Motor neuron (in vitro differentiated cells): ENCODE measurements around the gene HOXB6. TPM values are rescaled to one million over a fixed set of nuclear protein-coding genes. Genes with fewer than 3 reads are reported as not detected.
A peak's percentile ranks its signal among the peaks of the same experiment; 100 is the strongest.

Source experiments
- ATAC-seq, 8 experiments: fragments of 200-7000 bp; cut with Tn5 transposase; replicated peaks in 6 of 8; 2 replicates each; pipeline ENCODE4 v1.8.0; 2021; ENCODE audit warnings: mild to moderate bottlenecking in 8 of 8, moderate library complexity in 8 of 8
- H3K27ac ChIP-seq, 2 donors: fragments of 250-450 bp; sonication (Bioruptor Pico); 2 replicates each; pipeline ENCODE4 v1.9.0; 2021; ENCODE audit warnings: antibody characterized with exemption in 2 of 2, mild to moderate bottlenecking in 2 of 2, moderate library complexity in 1 of 2
- H3K4me1 ChIP-seq, 2 donors: fragments of 250-450 bp; sonication (Bioruptor Pico); replicated peaks in 1 of 2; 2 replicates each; pipeline ENCODE4 v1.6.1; 2021; ENCODE audit warnings: antibody characterized with exemption in 2 of 2, mild to moderate bottlenecking in 2 of 2, moderate library complexity in 1 of 2
- H3K4me3 ChIP-seq, 5 donors: fragments of 250-450 bp; sonication (Bioruptor Pico); 2 replicates each; pipeline ENCODE4 v1.9.0; 2021; ENCODE audit warnings: antibody characterized with exemption in 5 of 5, mild to moderate bottlenecking in 5 of 5, moderate library complexity in 4 of 5
- WGBS, 10 experiments: fragments of 450-650 bp; shearing (Covaris generic); methylation state at CpG; one replicate each; pipeline ENCODE4 v1.0.0; 2022; 5-methylcytosine and 5-hydroxymethylcytosine counted together
- in situ Hi-C, 9 experiments: fragments of 400-800 bp; cut with MboI; loops; one replicate each; pipeline ENCODE4 v1.15.0; 2021; ENCODE audit warnings: low sequenced_read_pairs in 9 of 9, low pct_unique_long_range_greater_than_20kb in 2 of 9; ENCODE audit not compliant: unreplicated experiment in 9 of 9
- total RNA-seq, 8 experiments: library from RNA; unstranded; fragments of 300-600 nt; gene quantifications; 2 replicates each; pipeline versions ENCODE4 v1.2.3 to v1.2.4, GENCODE V29; 2022

Gene HOXB6
- total RNA-seq, 8 experiments from 2014 or later = 7.1 to 75.2 (median 35.3) TPM

- Histone ChIP-seq H3K4me3 (peak overlapping the region; percentile 59 to 89 (median 80)), H3K4me1 (peaks cover 15 to 36% of the 10 kb centered on the region in 2 donors), H3K27ac (peak overlapping the region; percentile 92 to 97)
- in situ Hi-C loops = no loop called here
- peak in 6 of 8 experiments; percentile 1 to 31 (median 14) for ATAC-seq
- 60% methylated on average over 1 of the region's 15 CpGs; no CpG with 5 or more reads in 9 of the 10 experiments for WGBS, 10 experiments
Observed at GRCh38 chr17:48609759-48610281, 5.0 kb upstream of the HOXB6 start.

- Histone ChIP-seq H3K4me3 (peak overlapping the region; percentile 59 to 89 (median 80)), H3K27ac (peak overlapping the region in 1 of 2 donors; percentile 97), H3K4me1 (peaks cover 20 to 44% of the 10 kb centered on the region in 2 donors)
- in situ Hi-C loops = no loop called here
- ATAC-seq = peak in 1 of 8 experiments; percentile 0
Observed at GRCh38 chr17:48609033-48609432, 4.2 kb upstream of the HOXB6 start.

GRCh38 chr17:48608494-48608834 lies 3.7 kb upstream of the HOXB6 start:
- 60 to 100% (median 100%) methylated on average over 1 of the region's 1 CpG; no CpG with 5 or more reads in 4 of the 10 experiments for WGBS, 10 experiments

GRCh38 chr17:48606892-48607614 lies 2.3 kb upstream of the HOXB6 start:
- no peak overlapping the region for H3K27ac ChIP-seq
- H3K4me3 ChIP-seq = no peak overlapping the region
- 79 to 100% (median 86%) methylated on average over 1 to 7 of the region's 9 CpGs for WGBS, 10 experiments
- peaks cover 36 to 62% of the 10 kb centered on the region in 2 donors for H3K4me1 ChIP-seq
- in situ Hi-C loops = no loop called here
- no peak for ATAC-seq

More at GRCh38 chr17:48608494-48608834, 3.7 kb upstream of the HOXB6 start:
- no peak for ATAC-seq
- H3K4me3 ChIP-seq = peak overlapping the region in 3 of 5 donors; percentile 69 to 89 (median 80)
- in situ Hi-C loops = no loop called here
- H3K4me1 ChIP-seq = peaks cover 26 to 49% of the 10 kb centered on the region in 2 donors
- H3K27ac ChIP-seq = peak overlapping the region in 1 of 2 donors; percentile 97

- H3K27ac ChIP-seq = peak overlapping the region in 1 of 2 donors; percentile 30
- in situ Hi-C loops = no loop called here
- no peak for ATAC-seq
- no peak overlapping the region for H3K4me3 ChIP-seq
- 36 to 81% (median 59%) methylated on average over 5 to 23 of the region's 41 CpGs for WGBS, 10 experiments
- peaks cover 44 to 70% of the 10 kb centered on the region in 2 donors for H3K4me1 ChIP-seq
Observed at GRCh38 chr17:48605991-48606891, 1.5 kb upstream of the HOXB6 start.

GRCh38 chr17:48605409-48605919 lies 678 bp upstream of the HOXB6 start:
- H3K4me1 ChIP-seq = peaks cover 52 to 78% of the 10 kb centered on the region in 2 donors
- in situ Hi-C loops = no loop called here
- 5 to 87% (median 62%) methylated on average over 1 to 8 of the region's 10 CpGs; no CpG with 5 or more reads in 1 of the 10 experiments for WGBS, 10 experiments
- H3K27ac ChIP-seq = peak overlapping the region in 1 of 2 donors; percentile 21
- no peak for ATAC-seq
- no peak overlapping the region for H3K4me3 ChIP-seq

GRCh38 chr17:48603959-48604769 lies 622 bp downstream of the HOXB6 start:
- Histone ChIP-seq H3K27ac (peak overlapping the region in 1 of 2 donors; percentile 68), H3K4me3 (peak overlapping the region; percentile 7 to 87 (median 40)), H3K4me1 (peaks cover 57 to 87% of the 10 kb centered on the region in 2 donors)
- in situ Hi-C loops = no loop called here
- ATAC-seq = peak in 6 of 8 experiments; percentile 13 to 53 (median 25)
- WGBS, 10 experiments = 0 to 57% (median 25%) methylated on average over 1 to 8 of the region's 21 CpGs; no CpG with 5 or more reads in 2 of the 10 experiments

GRCh38 chr17:48601539-48602425 lies 3.0 kb downstream of the HOXB6 start:
- peak overlapping the region in 1 of 2 donors; percentile 68 for H3K27ac ChIP-seq
- peak in 4 of 8 experiments; percentile 1 to 6 (median 4) for ATAC-seq
- H3K4me1 ChIP-seq = peaks cover 58 to 76% of the 10 kb centered on the region in 2 donors
- in situ Hi-C loops = no loop called here
- H3K4me3 ChIP-seq = peak overlapping the region; percentile 11 to 87 (median 40)
- WGBS, 10 experiments = 7 to 80% (median 23%) methylated on average over 3 to 12 of the region's 35 CpGs; no CpG with 5 or more reads in 3 of the 10 experiments

GRCh38 chr17:48601207-48601538 lies 3.6 kb downstream of the HOXB6 start:
- no peak for ATAC-seq
- peaks cover 58 to 72% of the 10 kb centered on the region in 2 donors for H3K4me1 ChIP-seq
- peak overlapping the region in 1 of 2 donors; percentile 68 for H3K27ac ChIP-seq
- H3K4me3 ChIP-seq = peak overlapping the region; percentile 7 to 87 (median 40)
- 40 to 88% (median 83%) methylated on average over 2 to 4 of the region's 4 CpGs; no CpG with 5 or more reads in 7 of the 10 experiments for WGBS, 10 experiments
- in situ Hi-C loops = no loop called here

- WGBS, 10 experiments = 19 to 83% (median 44%) methylated on average over 1 to 10 of the region's 17 CpGs; no CpG with 5 or more reads in 3 of the 10 experiments
- peaks cover 63 to 65% of the 10 kb centered on the region in 2 donors for H3K4me1 ChIP-seq
- peak overlapping the region in 1 of 2 donors; percentile 68 for H3K27ac ChIP-seq
- H3K4me3 ChIP-seq = peak overlapping the region in 4 of 5 donors; percentile 13 to 87 (median 61)
- no peak for ATAC-seq
- in situ Hi-C loops = no loop called here
Observed at GRCh38 chr17:48600244-48601098, 4.3 kb downstream of the HOXB6 start.
